H9 (cell line): ENCODE data around the gene F8. TPM values are rescaled to one million over a fixed set of nuclear protein-coding genes. Genes with fewer than 3 reads are reported as not detected.

Experiments used
- DNase-seq: peaks from one replicate; pipeline ENCODE4 v3.0.0-alpha.2; 2017
- H2AFZ ChIP-seq: one replicate; pipeline ENCODE4 v1.6.1; 2013; ENCODE audit warnings: mild to moderate bottlenecking, low read length, control low read depth, moderate library complexity
- H2AK5ac ChIP-seq: 2 replicates; pipeline ENCODE4 v1.6.1; 2013; ENCODE audit warnings: low read length, control low read depth, mixed read lengths; ENCODE audit not compliant: insufficient read length
- H2BK120ac ChIP-seq: one replicate; pipeline ENCODE4 v1.6.1; 2013; ENCODE audit warnings: low read depth, mild to moderate bottlenecking, low read length, control low read depth, inconsistent platforms; ENCODE audit not compliant: poor library complexity, severe bottlenecking
- H2BK12ac ChIP-seq: 2 replicates; pipeline ENCODE4 v1.6.1; 2013; ENCODE audit warnings: low read length, control low read depth, mixed read lengths, low read depth; ENCODE audit not compliant: insufficient read length
- H2BK15ac ChIP-seq: 2 replicates; pipeline ENCODE4 v1.6.1; 2013; ENCODE audit warnings: low read depth, low read length, control low read depth
- H2BK20ac ChIP-seq: one replicate; pipeline ENCODE4 v1.6.1; 2013; ENCODE audit warnings: low read depth, mild to moderate bottlenecking, low read length, control low read depth, inconsistent platforms; ENCODE audit not compliant: poor library complexity, severe bottlenecking
- H2BK5ac ChIP-seq: 2 replicates; pipeline ENCODE4 v1.6.1; 2013; ENCODE audit warnings: low read length, control low read depth, mixed read lengths; ENCODE audit not compliant: insufficient read length
- H3K14ac ChIP-seq: 2 replicates; pipeline ENCODE4 v1.6.1; 2013; ENCODE audit warnings: low read length, control low read depth; ENCODE audit not compliant: insufficient read depth
- H3K18ac ChIP-seq: 2 replicates; pipeline ENCODE4 v1.6.1; 2013; ENCODE audit warnings: low read depth, mild to moderate bottlenecking, mixed read lengths, low read length, control low read depth; ENCODE audit not compliant: insufficient read length
- H3K23ac ChIP-seq: 2 replicates; pipeline ENCODE4 v1.6.1; 2013; ENCODE audit warnings: low read length, control low read depth, mixed read lengths, low read depth; ENCODE audit not compliant: insufficient read length
- H3K23me2 ChIP-seq: 2 replicates; pipeline ENCODE4 v1.6.1; 2013; ENCODE audit warnings: low read depth, mild to moderate bottlenecking, mixed read lengths, low read length, control low read depth; ENCODE audit not compliant: insufficient read length, poor library complexity, severe bottlenecking
- H3K27ac ChIP-seq: 2 replicates; pipeline ENCODE4 v1.5.1; 2013; ENCODE audit warnings: low read length, control low read depth, mixed read lengths, low read depth; ENCODE audit not compliant: insufficient read length
- H3K27me3 ChIP-seq: 2 replicates; pipeline ENCODE4 v1.6.1; 2013; ENCODE audit warnings: low read length, control low read depth, inconsistent platforms; ENCODE audit not compliant: insufficient read depth
- H3K4ac ChIP-seq: 2 replicates; pipeline ENCODE4 v1.6.1; 2013; ENCODE audit warnings: low read depth, mild to moderate bottlenecking, control low read depth, inconsistent platforms, low read length, moderate library complexity
- H3K4me1 ChIP-seq: 2 replicates; pipeline ENCODE4 v1.6.1; 2013; ENCODE audit warnings: low read length, control low read depth, inconsistent platforms; ENCODE audit not compliant: insufficient read depth
- H3K4me2 ChIP-seq: 2 replicates; pipeline ENCODE4 v1.6.1; 2013; ENCODE audit warnings: low read length, control low read depth, mixed read lengths; ENCODE audit not compliant: insufficient read length, insufficient read depth
- H3K56ac ChIP-seq: 2 replicates; pipeline ENCODE4 v1.6.1; 2013; ENCODE audit warnings: low read depth, mild to moderate bottlenecking, mixed read lengths, low read length, control low read depth; ENCODE audit not compliant: insufficient read length
- H3K79me1 ChIP-seq: 2 replicates; pipeline ENCODE4 v1.6.1; 2013; ENCODE audit warnings: low read depth, mild to moderate bottlenecking, moderate library complexity, low read length, control low read depth, inconsistent platforms; ENCODE audit not compliant: insufficient read depth, poor library complexity, severe bottlenecking
- H3K79me2 ChIP-seq: 2 replicates; pipeline ENCODE4 v1.6.1; 2013; ENCODE audit warnings: low read length, control low read depth, inconsistent platforms; ENCODE audit not compliant: insufficient read depth
- H3K9ac ChIP-seq: 2 replicates; pipeline ENCODE4 v1.6.1; 2013; ENCODE audit warnings: low read length, control low read depth, mixed read lengths; ENCODE audit not compliant: insufficient read length; ENCODE audit errors: extremely low read depth
- H3K9me3 ChIP-seq: one replicate; pipeline ENCODE4 v1.6.1; 2013; ENCODE audit warnings: low read depth, low read length, inconsistent platforms; ENCODE audit not compliant: control insufficient read depth
- H3T11ph ChIP-seq: one replicate; pipeline ENCODE4 v1.6.1; 2013; ENCODE audit warnings: mild to moderate bottlenecking, low read length, control low read depth, inconsistent platforms
- H4K20me1 ChIP-seq: one replicate; pipeline ENCODE4 v1.6.1; 2013; ENCODE audit not compliant: control insufficient read depth, insufficient read length, insufficient read depth
- H4K5ac ChIP-seq: 2 replicates; pipeline ENCODE4 v1.6.1; 2013; ENCODE audit warnings: low read depth, mild to moderate bottlenecking, mixed read lengths, low read length, control low read depth; ENCODE audit not compliant: insufficient read length
- H4K8ac ChIP-seq: replicated peaks from 2 replicates; pipeline ENCODE4 v1.6.1; 2013; ENCODE audit warnings: low read length, control low read depth, mixed read lengths, low read depth; ENCODE audit not compliant: insufficient read length
- H4K91ac ChIP-seq: 2 replicates; pipeline ENCODE4 v1.6.1; 2013; ENCODE audit warnings: low read depth, mild to moderate bottlenecking, moderate library complexity, mixed read lengths, low read length, control low read depth; ENCODE audit not compliant: insufficient read length
- H3K27ac Mint-ChIP-seq, 3 experiments: 2 replicates in 2 of 3; 3 replicates in 1 of 3; pipeline ENCODE4 v1.8.0; 2020 to 2021; ENCODE audit warnings: mixed read lengths in 3 of 3, mild to moderate bottlenecking in 1 of 3, moderate library complexity in 1 of 3
- H3K27me3 Mint-ChIP-seq: 2 replicates; pipeline ENCODE4 v1.8.0; 2021; ENCODE audit warnings: low read depth, mild to moderate bottlenecking, moderate library complexity, mixed read lengths
- H3K36me3 Mint-ChIP-seq, 3 experiments: 2 replicates in 2 of 3; 3 replicates in 1 of 3; pipeline ENCODE4 v1.8.0; 2020 to 2021; ENCODE audit warnings: low read depth in 3 of 3, mixed read lengths in 3 of 3; ENCODE audit not compliant: insufficient read depth in 1 of 3
- H3K4me1 Mint-ChIP-seq, 2 experiments: 2 replicates each; pipeline ENCODE4 v1.8.0; 2020; ENCODE audit warnings: mixed read lengths in 2 of 2
- H3K4me3 Mint-ChIP-seq, 2 experiments: 2 replicates in 1 of 2; 3 replicates in 1 of 2; pipeline ENCODE4 v1.8.0; 2020 to 2021; ENCODE audit warnings: mild to moderate bottlenecking in 2 of 2, mixed read lengths in 2 of 2, moderate library complexity in 1 of 2
- H3K9me3 Mint-ChIP-seq, 2 experiments: 2 replicates in 1 of 2; 3 replicates in 1 of 2; pipeline ENCODE4 v1.8.0; 2020; ENCODE audit warnings: mild to moderate bottlenecking in 2 of 2, mixed read lengths in 2 of 2, moderate library complexity in 1 of 2
- CTCF ChIP-seq: fragments of 200-600 bp; sonication (generic); conservative IDR thresholded peaks from 3 replicates; pipeline ENCODE4 v1.8.0; 2021; ENCODE audit warnings: antibody characterized with exemption, mild to moderate bottlenecking
- WGBS: extraction: QIAGEN DNeasy Blood & Tissue Kit; methylation state at CpG from one replicate; pipeline ENCODE4 v1.1.7; 2013; ENCODE audit warnings: missing lambda C conversion rate, low lambda C conversion rate, mixed read lengths; ENCODE audit not compliant: insufficient read length; ENCODE audit errors: extremely low coverage; 5-methylcytosine and 5-hydroxymethylcytosine counted together
- total RNA-seq: library from RNA; stranded (reverse); gene quantifications from 2 replicates; pipeline ENCODE4 v1.2.1, GENCODE V29; 2021

Gene F8
- total RNA-seq, 1 experiment from 2014 or later: 3.1 TPM

- Histone ChIP-seq H2AFZ (no peak overlapping the region), H3K4ac (no peak overlapping the region), H3K18ac (no peak overlapping the region), H3K79me2 (no peaks in the 10 kb centered on the region), H3K56ac (no peak overlapping the region), H4K91ac (no peak overlapping the region), H3K9ac (no peak overlapping the region), H3K4me2 (no peak overlapping the region), H3K23me2 (no peaks in the 10 kb centered on the region), H2AK5ac (no peak overlapping the region), H2BK20ac (no peak overlapping the region), H2BK120ac (no peak overlapping the region), H2BK15ac (no peak overlapping the region), H3K27me3 (no peaks in the 10 kb centered on the region), H3K4me1 (no peaks in the 10 kb centered on the region), H4K20me1 (no peaks in the 10 kb centered on the region), H3K23ac (no peak overlapping the region), H3K9me3 (peaks cover 22% of the 10 kb centered on the region), H4K5ac (no peak overlapping the region), H3K79me1 (no peaks in the 10 kb centered on the region), H3K14ac (no peak overlapping the region), H3T11ph (no peak overlapping the region), H2BK12ac (no peak overlapping the region), H3K27ac (no peak overlapping the region), H2BK5ac (no peak overlapping the region), H4K8ac (no peak overlapping the region)
- Mint-ChIP-seq H3K27ac (no peak overlapping the region), H3K4me3 (no peak overlapping the region), H3K27me3 (peaks cover 1% of the 10 kb centered on the region; the same call in 1 of the 2 replicates), H3K36me3 (peaks cover 0 to 5% (median 0%) of the 10 kb centered on the region in 3 experiments; a peak in 3 of 7 replicates), H3K4me1 (no peaks in the 10 kb centered on the region), H3K9me3 (peaks cover 54 to 55% of the 10 kb centered on the region in 2 experiments)
- peak; percentile 67 for TF ChIP-seq CTCF
- no CpG with 5 or more reads among the region's 2 CpGs for WGBS
- no peak for DNase-seq
Measured at GRCh38 chrX:154840856-154841255, 181.7 kb downstream of the F8 start.
